Measurements from ENCODE around the gene SCGB2A2. TPM values are rescaled to one million over a fixed set of nuclear protein-coding genes. Genes with fewer than 3 reads are reported as not detected.
A peak's percentile ranks its signal among the peaks of the same experiment; 100 is the strongest.

The SCGB2A2 gene
- total RNA-seq, 1 experiment from 2014 or later, result not detected

DNA sequence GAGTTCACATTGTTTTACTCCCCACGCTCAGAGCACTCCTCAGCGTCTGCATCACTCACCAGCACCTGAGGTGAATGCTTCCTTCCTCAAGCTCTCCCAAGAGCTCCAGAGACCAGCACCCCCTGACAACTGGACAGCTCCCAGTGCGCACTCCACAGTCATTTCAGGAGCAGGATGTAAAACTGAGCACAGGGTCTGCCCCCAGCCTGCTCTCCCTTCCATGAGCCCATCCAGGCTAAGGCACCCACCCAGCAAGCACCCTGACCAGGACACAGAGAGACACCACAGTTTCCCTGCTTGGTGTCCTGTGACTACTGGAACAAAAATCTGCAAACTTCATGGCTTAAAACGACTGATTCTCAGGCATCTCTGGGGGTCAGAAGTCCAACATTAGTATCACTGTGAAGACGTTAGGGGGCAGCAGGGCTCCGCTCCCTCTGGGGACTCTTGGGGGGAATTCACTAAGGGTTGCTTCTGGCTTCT lies 24.6 kb upstream of the SCGB2A2 start:
- Histone ChIP-seq H3K4me3 (no peak overlapping the region), H3K9me3 (ENCODE audit: insufficient read depth, low read depth) (no peaks in the 10 kb centered on the region), H3K4me2 (no peak overlapping the region), H3K9me2 (ENCODE audit: insufficient read depth) (no peaks in the 10 kb centered on the region), H3K27me3 (ENCODE audit: insufficient read depth, low read depth) (peaks cover 34% of the 10 kb centered on the region; the same call in 1 of the 2 replicates), H3K36me3 (ENCODE audit: low read depth) (no peaks in the 10 kb centered on the region), H3K4me1 (replicated peaks; ENCODE audit: insufficient read depth) (no peaks in the 10 kb centered on the region), H3F3A (ENCODE audit: insufficient read depth, low read depth) (no peaks in the 10 kb centered on the region), H4K20me1 (ENCODE audit: insufficient read depth) (no peaks in the 10 kb centered on the region), H2AFZ (no peak overlapping the region), H3K27ac (no peak overlapping the region), H3K79me2 (ENCODE audit: low read depth) (no peaks in the 10 kb centered on the region)
- ChIA-PET POLR2A (ENCODE audit: unreplicated experiment) (no interaction called here), CTCF (no interaction called here)
- TF ChIP-seq EZH2 (IDR thresholded peaks at IDR 0.05; ENCODE audit: low read depth) (no peak), CTCF (conservative IDR thresholded peaks at IDR 0.05) (peak; percentile 38; the same call in 1 of the 2 replicates)
- DNase-seq, result peak in 1 of 2 experiments; percentile 25
- BruUV-seq (replicated peaks), result no TSS peak
- intact Hi-C loops (cut with micrococcal nuclease; ENCODE audit: unreplicated experiment), result loop anchor here (10.0 kb wide), 1 partner anchor 59 kb away; no protein-coding TSS in a partner anchor

DNA sequence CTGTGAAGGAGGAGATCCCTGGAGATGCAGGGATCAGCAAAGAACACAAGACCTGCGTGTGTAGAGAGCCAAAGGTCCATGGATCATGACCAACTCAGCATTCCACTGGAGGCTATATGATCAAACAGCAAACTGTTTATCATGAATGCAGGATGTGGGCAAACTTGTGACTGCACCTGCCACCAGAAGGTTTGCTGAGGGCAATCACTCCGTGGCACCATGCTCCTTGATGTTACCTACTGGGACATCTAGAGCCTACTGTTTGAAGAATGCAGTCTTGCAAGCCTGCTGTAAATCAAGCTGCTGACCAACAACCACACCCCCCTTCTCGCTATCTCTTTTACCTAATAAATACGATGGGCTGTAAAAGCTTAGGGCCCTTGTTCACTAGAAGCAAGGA lies 18.3 kb upstream of the SCGB2A2 start:
- H3K4me1 ChIP-seq (replicated peaks; ENCODE audit: insufficient read depth), result no peaks in the 10 kb centered on the region
- ChIA-PET CTCF (no interaction called here), POLR2A (ENCODE audit: unreplicated experiment) (no interaction called here)
- H2AFZ ChIP-seq, result no peak overlapping the region
- H3F3A ChIP-seq (ENCODE audit: insufficient read depth, low read depth), result no peaks in the 10 kb centered on the region
- no peaks in the 10 kb centered on the region for H4K20me1 ChIP-seq (ENCODE audit: insufficient read depth)
- no peak overlapping the region for H3K4me2 ChIP-seq
- no peak overlapping the region for H3K27ac ChIP-seq
- H3K9me3 ChIP-seq (ENCODE audit: insufficient read depth, low read depth), result no peaks in the 10 kb centered on the region
- DNase-seq, result no peak
- H3K4me3 ChIP-seq, result no peak overlapping the region
- H3K9me2 ChIP-seq (ENCODE audit: insufficient read depth), result no peaks in the 10 kb centered on the region
- TF ChIP-seq EZH2 (IDR thresholded peaks at IDR 0.05; ENCODE audit: low read depth) (no peak), CTCF (conservative IDR thresholded peaks at IDR 0.05) (no peak)
- no peaks in the 10 kb centered on the region for H3K79me2 ChIP-seq (ENCODE audit: low read depth)
- peaks cover 42% of the 10 kb centered on the region; the same call in 1 of the 2 replicates for H3K27me3 ChIP-seq (ENCODE audit: insufficient read depth, low read depth)
- no peaks in the 10 kb centered on the region for H3K36me3 ChIP-seq (ENCODE audit: low read depth)
- intact Hi-C loops (cut with micrococcal nuclease; ENCODE audit: unreplicated experiment), result no loop called here
- no TSS peak for BruUV-seq (replicated peaks)

DNA sequence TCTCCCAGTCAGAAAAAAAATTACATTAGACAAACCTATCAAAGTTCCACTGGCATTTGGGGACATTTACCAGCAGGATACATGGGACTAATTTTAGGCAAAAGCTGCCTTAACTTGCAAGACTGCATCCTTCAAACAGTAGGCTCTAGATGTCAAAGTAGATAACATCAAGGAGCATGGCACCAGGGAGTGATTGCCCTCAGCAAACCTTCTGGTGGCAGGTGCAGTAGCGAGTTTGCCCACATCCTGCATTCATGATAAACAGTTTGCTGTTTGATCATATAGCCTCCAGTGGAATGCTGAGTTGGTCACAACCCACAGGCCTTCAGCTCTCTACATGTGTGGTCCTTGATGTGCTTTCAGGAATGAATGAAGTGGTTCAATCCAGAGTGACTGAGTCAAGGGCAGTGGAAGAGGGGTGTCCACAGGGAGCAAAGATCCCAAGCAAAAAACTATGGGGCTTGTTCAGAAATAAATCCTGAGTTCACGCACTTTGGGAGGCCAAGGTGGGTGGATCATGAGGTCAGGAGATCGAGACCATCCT lies 15.9 kb upstream of the SCGB2A2 start:
- no peaks in the 10 kb centered on the region for H3K36me3 ChIP-seq (ENCODE audit: low read depth)
- no peak for DNase-seq
- intact Hi-C loops (cut with micrococcal nuclease; ENCODE audit: unreplicated experiment), result no loop called here
- no peak overlapping the region for H3K4me3 ChIP-seq
- no peaks in the 10 kb centered on the region for H3F3A ChIP-seq (ENCODE audit: insufficient read depth, low read depth)
- ChIA-PET POLR2A (ENCODE audit: unreplicated experiment) (no interaction called here), CTCF (no interaction called here)
- peaks cover 42% of the 10 kb centered on the region for H3K27me3 ChIP-seq (ENCODE audit: insufficient read depth, low read depth)
- no peaks in the 10 kb centered on the region for H3K9me2 ChIP-seq (ENCODE audit: insufficient read depth)
- H3K4me2 ChIP-seq, result no peak overlapping the region
- TF ChIP-seq CTCF (conservative IDR thresholded peaks at IDR 0.05), result no peak
- TF ChIP-seq EZH2 (IDR thresholded peaks at IDR 0.05; ENCODE audit: low read depth), result no peak
- H3K9me3 ChIP-seq (ENCODE audit: insufficient read depth, low read depth), result no peaks in the 10 kb centered on the region
- no peak overlapping the region for H3K27ac ChIP-seq
- H3K79me2 ChIP-seq (ENCODE audit: low read depth), result no peaks in the 10 kb centered on the region
- H2AFZ ChIP-seq, result no peak overlapping the region
- no TSS peak for BruUV-seq (replicated peaks)
- no peaks in the 10 kb centered on the region for H3K4me1 ChIP-seq (replicated peaks; ENCODE audit: insufficient read depth)
- H4K20me1 ChIP-seq (ENCODE audit: insufficient read depth), result no peaks in the 10 kb centered on the region

All from PC-9 (cell line).